Tibial artery (tissue), 4 donors: Measurements from ENCODE around the gene RTL10.

Source experiments
- DNase-seq, 2 donors: peaks; one replicate each; pipeline ENCODE4 v3.0.0-alpha.2; 2019
- H3K27ac ChIP-seq, 2 donors: fragments of 200-600 bp; sonication (generic) in 1 of 2; 1 replicate in 1 of 2; 2 replicates in 1 of 2; pipeline ENCODE4 v1.5.1; 2018 to 2019; ENCODE audit warnings: mild to moderate bottlenecking in 1 of 2
- H3K27me3 ChIP-seq, 2 donors: fragments of 200-600 bp; sonication (generic) in 1 of 2; one replicate each; pipeline versions ENCODE4 v1.5.1 to v1.6.0; 2016 to 2019
- H3K36me3 ChIP-seq, 3 donors: fragments of 200-600 bp; sonication (generic) in 2 of 3; one replicate each; pipeline ENCODE4 v1.5.1; 2016 to 2019; ENCODE audit warnings: mild to moderate bottlenecking in 2 of 3
- H3K4me1 ChIP-seq, 4 donors: fragments of 200-600 bp; sonication (generic) in 2 of 4; 1 replicate in 3 of 4; 2 replicates in 1 of 4; pipeline ENCODE4 v1.5.1; 2016 to 2019
- H3K4me3 ChIP-seq, 2 donors: fragments of 200-600 bp; sonication (generic) in 1 of 2; 1 replicate in 1 of 2; 2 replicates in 1 of 2; pipeline ENCODE4 v1.5.1; 2018 to 2019; ENCODE audit warnings: mild to moderate bottlenecking in 2 of 2
- H3K9me3 ChIP-seq, 3 donors: fragments of 200-600 bp; sonication (generic) in 1 of 3; one replicate each; pipeline ENCODE4 v1.5.1; 2016 to 2019
- intact Hi-C: fragments of 100-400 bp; cut with DNase I; formaldehyde crosslinking; loops from one replicate; pipeline ENCODE4 v1.15.0; 2023; ENCODE audit warnings: low total_unique reads
- TF ChIP-seq, protein P1 (sequence below), 2 experiments: fragments of 200-600 bp in 1 of 2; fragments of 450-650 bp in 1 of 2; IDR thresholded peaks; one replicate each; pipeline ENCODE4 v1.5.1; 2017 to 2019; ENCODE audit warnings: antibody characterized with exemption in 2 of 2, mild to moderate bottlenecking in 1 of 2, moderate library complexity in 1 of 2

RTL10 gene

DNA sequence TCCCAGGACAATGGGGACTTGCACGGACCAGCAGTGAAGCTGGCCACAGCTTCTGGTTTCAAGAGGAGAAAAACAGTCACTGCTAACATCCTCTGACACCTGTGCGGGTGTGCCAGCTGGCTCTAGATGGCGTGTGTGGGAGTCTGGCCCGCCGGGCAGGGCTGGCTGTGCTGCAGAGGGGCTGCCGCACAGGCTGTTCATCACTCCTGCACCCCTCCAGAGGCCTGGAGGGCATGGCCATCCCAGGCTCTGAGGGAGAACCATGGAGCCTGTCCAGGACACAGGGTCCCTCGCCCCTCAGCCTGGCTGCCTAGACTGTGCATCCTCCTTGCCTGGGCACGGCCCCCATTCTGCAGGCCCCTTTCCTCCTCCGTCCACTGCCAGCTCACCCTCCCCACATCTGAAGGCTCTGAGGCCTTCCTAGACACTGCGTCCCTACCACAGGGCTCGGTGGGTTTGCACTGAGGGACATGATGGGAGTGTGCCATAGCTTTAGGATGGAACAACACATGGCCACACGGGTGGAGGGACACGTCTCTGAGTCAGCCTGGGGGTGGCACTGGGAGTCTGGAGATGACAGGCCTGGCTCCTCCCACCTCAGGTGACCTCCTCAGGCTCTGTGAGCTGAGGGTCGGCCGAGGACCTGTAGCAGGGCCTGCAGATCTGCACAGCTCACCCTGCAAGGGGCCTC, 42.1 kb upstream of the RTL10 start:
- no peaks in the 10 kb centered on the region for H3K27me3 ChIP-seq
- no peak for DNase-seq
- H3K4me1 ChIP-seq = peaks cover 0 to 8% (median 0%) of the 10 kb centered on the region in 4 donors
- no peak overlapping the region for H3K4me3 ChIP-seq
- intact Hi-C loops = no loop called here
- no peaks in the 10 kb centered on the region for H3K9me3 ChIP-seq
- H3K36me3 ChIP-seq = peaks cover 12 to 96% (median 57%) of the 10 kb centered on the region in 3 donors
- TF ChIP-seq, protein P1, sequence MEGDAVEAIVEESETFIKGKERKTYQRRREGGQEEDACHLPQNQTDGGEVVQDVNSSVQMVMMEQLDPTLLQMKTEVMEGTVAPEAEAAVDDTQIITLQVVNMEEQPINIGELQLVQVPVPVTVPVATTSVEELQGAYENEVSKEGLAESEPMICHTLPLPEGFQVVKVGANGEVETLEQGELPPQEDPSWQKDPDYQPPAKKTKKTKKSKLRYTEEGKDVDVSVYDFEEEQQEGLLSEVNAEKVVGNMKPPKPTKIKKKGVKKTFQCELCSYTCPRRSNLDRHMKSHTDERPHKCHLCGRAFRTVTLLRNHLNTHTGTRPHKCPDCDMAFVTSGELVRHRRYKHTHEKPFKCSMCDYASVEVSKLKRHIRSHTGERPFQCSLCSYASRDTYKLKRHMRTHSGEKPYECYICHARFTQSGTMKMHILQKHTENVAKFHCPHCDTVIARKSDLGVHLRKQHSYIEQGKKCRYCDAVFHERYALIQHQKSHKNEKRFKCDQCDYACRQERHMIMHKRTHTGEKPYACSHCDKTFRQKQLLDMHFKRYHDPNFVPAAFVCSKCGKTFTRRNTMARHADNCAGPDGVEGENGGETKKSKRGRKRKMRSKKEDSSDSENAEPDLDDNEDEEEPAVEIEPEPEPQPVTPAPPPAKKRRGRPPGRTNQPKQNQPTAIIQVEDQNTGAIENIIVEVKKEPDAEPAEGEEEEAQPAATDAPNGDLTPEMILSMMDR (IDR thresholded peaks at IDR 0.05) = no peak
- H3K27ac ChIP-seq = no peak overlapping the region

DNA sequence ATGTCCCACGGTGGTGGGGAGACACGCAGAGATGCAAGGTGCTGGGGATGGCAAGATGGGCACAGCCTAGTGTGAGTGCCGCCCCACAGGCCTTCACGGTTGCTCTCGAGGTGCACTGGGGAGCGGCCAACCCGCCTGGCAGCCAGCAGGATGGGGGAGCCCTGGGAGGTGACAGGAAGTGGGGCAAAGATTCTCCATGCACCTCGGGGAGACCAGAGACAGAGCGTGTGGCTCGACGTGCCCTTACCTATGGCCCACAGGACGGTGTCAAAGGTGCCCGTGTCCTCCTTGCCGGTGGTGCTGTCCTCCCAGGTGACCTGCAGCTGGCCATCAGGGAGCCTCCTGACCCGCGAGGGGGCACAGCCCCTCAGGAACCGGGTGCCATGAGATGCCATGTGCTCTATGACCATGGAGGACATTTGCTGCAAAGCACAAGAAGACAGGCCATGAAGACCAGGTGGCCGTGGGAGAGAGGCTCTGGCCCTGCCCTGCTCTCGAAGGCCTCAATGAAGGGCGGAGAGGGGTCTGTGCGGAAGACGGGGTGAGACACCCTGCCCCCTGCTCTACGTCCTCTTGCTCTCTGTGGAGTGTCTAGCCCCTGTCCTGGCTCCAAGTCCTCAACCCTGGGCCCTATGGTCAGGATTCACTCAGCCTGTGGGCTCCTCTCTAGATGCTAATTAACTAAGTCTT, 40.6 kb upstream of the RTL10 start:
- no peak overlapping the region for H3K4me3 ChIP-seq
- TF ChIP-seq, protein P1 (IDR thresholded peaks at IDR 0.05) = no peak
- intact Hi-C loops = no loop called here
- peaks cover 14 to 97% (median 57%) of the 10 kb centered on the region in 3 donors for H3K36me3 ChIP-seq
- H3K27me3 ChIP-seq = no peaks in the 10 kb centered on the region
- H3K9me3 ChIP-seq = no peaks in the 10 kb centered on the region
- DNase-seq = no peak
- peaks cover 0 to 16% (median 0%) of the 10 kb centered on the region in 4 donors for H3K4me1 ChIP-seq
- no peak overlapping the region for H3K27ac ChIP-seq

DNA sequence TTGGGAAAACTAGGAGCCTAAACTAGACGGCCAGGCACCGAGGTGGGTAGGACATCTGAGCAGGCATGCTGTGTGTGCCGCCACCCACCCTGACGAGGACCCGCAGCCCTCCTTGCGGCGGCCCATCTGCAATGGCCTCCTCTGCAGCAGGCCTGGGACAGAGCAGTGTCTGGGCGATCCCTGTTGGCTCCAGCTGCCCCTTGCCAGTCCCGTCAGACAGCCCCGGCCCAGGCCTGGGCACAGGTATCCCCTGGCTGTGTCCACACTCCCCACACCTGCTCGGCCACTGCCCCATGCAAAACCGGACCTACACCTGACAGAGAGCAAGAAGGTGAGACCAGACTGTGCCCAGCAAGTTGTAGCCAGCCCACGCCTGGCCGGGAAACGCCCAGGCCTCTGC, 38.7 kb upstream of the RTL10 start:
- intact Hi-C loops = no loop called here
- Histone ChIP-seq H3K27ac (no peak overlapping the region), H3K36me3 (peaks cover 14 to 91% (median 51%) of the 10 kb centered on the region in 3 donors), H3K27me3 (no peaks in the 10 kb centered on the region), H3K9me3 (no peaks in the 10 kb centered on the region), H3K4me1 (peaks cover 0 to 16% (median 0%) of the 10 kb centered on the region in 4 donors), H3K4me3 (no peak overlapping the region)
- no peak for DNase-seq
- TF ChIP-seq, protein P1 (IDR thresholded peaks at IDR 0.05) = no peak

DNA sequence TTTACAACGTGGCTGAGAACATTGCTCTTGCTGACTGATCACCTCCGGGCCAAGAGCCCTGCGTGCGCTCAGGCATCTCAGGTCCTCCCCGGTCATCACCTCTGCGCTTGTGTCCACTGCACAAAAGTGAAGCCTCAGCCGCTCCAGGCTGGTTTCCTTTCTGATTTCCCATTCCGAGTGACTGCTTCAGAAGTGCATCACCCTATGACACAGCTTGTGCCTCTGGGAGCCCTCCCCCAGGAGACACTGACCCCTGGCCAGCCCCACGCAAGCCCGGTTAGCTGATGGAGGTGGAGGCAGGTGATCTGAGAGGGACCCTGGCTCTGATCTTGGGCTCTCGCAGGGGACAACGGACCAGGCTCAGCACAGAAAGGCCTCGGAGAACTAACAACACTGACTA, 38.3 kb upstream of the RTL10 start:
- Histone ChIP-seq H3K27me3 (no peaks in the 10 kb centered on the region), H3K4me3 (no peak overlapping the region), H3K4me1 (peaks cover 0 to 16% (median 0%) of the 10 kb centered on the region in 4 donors), H3K27ac (no peak overlapping the region), H3K36me3 (peaks cover 14 to 89% (median 47%) of the 10 kb centered on the region in 3 donors), H3K9me3 (no peaks in the 10 kb centered on the region)
- TF ChIP-seq, protein P1 (IDR thresholded peaks at IDR 0.05) = no peak
- intact Hi-C loops = no loop called here
- DNase-seq = no peak

DNA sequence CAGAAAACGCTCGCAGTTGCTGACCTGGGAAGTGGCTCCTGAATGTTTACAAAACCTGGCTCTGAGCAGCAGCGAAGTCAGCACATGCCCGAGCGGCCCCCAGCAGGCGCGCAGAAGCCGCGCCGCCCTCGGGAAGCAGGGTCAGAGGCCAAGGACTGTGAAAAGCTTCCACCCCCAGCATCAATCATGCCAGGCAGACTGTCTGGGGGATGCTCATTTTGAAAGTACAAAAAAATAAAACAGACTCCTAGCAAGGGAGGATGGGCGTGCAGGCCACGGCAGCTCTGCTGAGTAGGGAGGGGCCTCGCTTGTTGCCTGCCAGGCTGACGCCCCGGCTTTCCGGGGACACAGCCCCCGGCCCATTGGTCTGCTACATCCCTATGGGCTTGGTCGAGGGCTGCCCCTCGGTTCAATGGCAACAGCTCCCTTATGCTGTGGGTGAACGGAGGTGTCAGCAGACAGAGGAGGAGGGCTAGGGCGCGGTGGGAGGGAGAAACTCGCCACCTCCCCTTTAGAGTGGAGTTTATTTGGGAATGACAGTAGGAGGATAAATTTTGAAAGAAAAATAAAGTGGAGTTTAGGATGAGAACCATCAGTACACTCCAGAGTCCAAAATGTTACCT, 37.7 kb upstream of the RTL10 start:
- DNase-seq = no peak
- TF ChIP-seq, protein P1 (IDR thresholded peaks at IDR 0.05) = no peak
- H3K27me3 ChIP-seq = no peaks in the 10 kb centered on the region
- H3K36me3 ChIP-seq = peaks cover 14 to 87% (median 41%) of the 10 kb centered on the region in 3 donors
- no peak overlapping the region for H3K27ac ChIP-seq
- intact Hi-C loops = no loop called here
- H3K9me3 ChIP-seq = no peaks in the 10 kb centered on the region
- H3K4me1 ChIP-seq = peaks cover 0 to 16% (median 0%) of the 10 kb centered on the region in 4 donors
- H3K4me3 ChIP-seq = no peak overlapping the region
